Hepatocyte (in vitro differentiated cells): Measurements from ENCODE around the gene EIF4E3.

ENCODE experiments used
- EZH2 ChIP-seq: fragments of 200-600 bp; sonication (generic); IDR thresholded peaks from 2 replicates; pipeline ENCODE4 v1.6.1; 2016; ENCODE audit warnings: antibody characterized with exemption, mild to moderate bottlenecking, borderline replicate concordance
- EZH2phosphoT487 ChIP-seq: fragments of 200-600 bp; sonication (generic); IDR thresholded peaks from one replicate; pipeline ENCODE4 v1.6.1; 2018; ENCODE audit warnings: antibody characterized with exemption, mild to moderate bottlenecking, low read depth, moderate library complexity; ENCODE audit not compliant: unreplicated experiment, severe bottlenecking
- TF ChIP-seq, protein P1 (sequence below): fragments of 200-600 bp; sonication (generic); IDR thresholded peaks from 2 replicates; pipeline ENCODE4 v1.5.1; 2016; ENCODE audit warnings: antibody characterized with exemption, mild to moderate bottlenecking; ENCODE audit not compliant: poor library complexity

DNA sequence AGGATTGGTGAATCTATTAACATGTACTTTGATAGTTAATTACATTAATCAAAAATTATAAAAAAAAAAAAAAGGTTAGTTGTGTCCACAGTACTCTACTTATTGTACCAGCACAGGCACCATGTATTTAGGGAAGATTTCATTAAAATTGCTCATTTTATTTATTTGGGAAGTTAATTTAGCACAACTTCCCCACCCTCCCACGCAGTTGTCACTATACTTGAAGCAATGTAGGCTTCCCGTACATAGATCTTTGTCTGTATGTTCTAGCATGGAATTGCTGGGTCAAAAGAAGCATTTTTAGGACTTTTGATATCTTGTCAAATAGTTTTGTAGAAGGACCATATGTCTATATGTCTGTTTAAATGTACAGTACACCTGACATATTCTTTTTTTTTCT, 32.9 kb upstream of the EIF4E3 start:
- TF ChIP-seq EZH2phosphoT487 (no peak), EZH2 (no peak)
- TF ChIP-seq, protein P1, sequence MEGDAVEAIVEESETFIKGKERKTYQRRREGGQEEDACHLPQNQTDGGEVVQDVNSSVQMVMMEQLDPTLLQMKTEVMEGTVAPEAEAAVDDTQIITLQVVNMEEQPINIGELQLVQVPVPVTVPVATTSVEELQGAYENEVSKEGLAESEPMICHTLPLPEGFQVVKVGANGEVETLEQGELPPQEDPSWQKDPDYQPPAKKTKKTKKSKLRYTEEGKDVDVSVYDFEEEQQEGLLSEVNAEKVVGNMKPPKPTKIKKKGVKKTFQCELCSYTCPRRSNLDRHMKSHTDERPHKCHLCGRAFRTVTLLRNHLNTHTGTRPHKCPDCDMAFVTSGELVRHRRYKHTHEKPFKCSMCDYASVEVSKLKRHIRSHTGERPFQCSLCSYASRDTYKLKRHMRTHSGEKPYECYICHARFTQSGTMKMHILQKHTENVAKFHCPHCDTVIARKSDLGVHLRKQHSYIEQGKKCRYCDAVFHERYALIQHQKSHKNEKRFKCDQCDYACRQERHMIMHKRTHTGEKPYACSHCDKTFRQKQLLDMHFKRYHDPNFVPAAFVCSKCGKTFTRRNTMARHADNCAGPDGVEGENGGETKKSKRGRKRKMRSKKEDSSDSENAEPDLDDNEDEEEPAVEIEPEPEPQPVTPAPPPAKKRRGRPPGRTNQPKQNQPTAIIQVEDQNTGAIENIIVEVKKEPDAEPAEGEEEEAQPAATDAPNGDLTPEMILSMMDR: no peak
